ENCODE data around the gene HSP90AB1. TPM values are rescaled to one million over a fixed set of nuclear protein-coding genes. Genes with fewer than 3 reads are reported as not detected.

HSP90AB1 gene
- total and polyA plus RNA-seq, 9 of the 15 experiments (the other 6 are each of a cell fraction or from before 2014, with no cell fraction given), result 1,780 to 3,358 (median 2,262) TPM

DNA sequence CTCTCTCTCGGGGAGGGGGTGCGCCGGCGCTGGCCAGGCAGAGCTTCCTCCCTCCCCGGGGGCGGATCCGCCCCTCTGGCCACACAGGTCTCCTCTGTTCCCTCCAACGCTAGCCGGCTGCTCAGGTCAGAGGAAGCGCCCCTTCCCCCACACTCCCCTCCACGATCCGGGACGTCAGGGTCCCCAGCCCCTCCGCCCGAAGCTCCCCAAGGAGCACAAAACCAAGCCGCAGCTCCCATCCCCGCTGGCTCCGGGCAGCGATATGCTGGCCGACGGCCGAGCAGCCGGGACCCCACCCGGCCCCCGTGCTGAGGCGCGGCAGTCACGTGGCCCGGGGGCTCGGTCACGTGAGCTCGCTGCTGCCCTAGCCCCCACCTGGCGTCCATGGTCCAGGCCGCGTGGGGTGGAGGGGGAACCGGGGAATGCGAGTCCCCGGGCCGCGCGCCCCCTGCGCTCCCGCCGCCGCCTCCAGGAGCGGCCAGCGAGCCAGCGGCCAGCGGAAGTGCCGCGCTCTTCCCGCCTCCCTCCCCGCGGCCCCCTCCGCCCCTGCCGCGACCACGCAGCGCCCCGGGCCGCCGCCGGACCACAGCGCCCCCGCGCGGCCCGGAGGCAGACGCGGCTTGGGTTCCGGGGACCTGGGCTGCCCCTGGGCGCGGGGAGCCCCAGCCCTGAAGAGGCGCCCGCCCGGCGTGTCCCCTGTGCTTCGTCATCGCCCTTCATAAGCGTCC is 10.3 kb downstream of the HSP90AB1 start, which contains the start of gene SLC35B2 (continued):
- TF ChIP-seq GTF3C2 (IDR thresholded peaks at IDR 0.05; ENCODE audit: borderline replicate concordance, extremely low read depth, insufficient read length) (no peak), HIVEP1 (CRISPR knock-in tag; IDR thresholded peaks at IDR 0.05) (0 out of 2 replicates have a peak, but pooled peaks have one; percentile 37), ATF3 (IDR thresholded peaks at IDR 0.05) (no peak), ATF3 (CRISPR knock-in tag; conservative IDR thresholded peaks at IDR 0.05) (peak; percentile 79; the same call in 1 of the 2 replicates), ZNF239 (CRISPR knock-in tag; IDR thresholded peaks at IDR 0.05) (no peak), POU5F1 (IDR thresholded peaks at IDR 0.05; ENCODE audit: borderline replicate concordance, low read depth, low read length, partially characterized antibody) (no peak), ETS2 (tag; IDR thresholded peaks at IDR 0.05; ENCODE audit: borderline replicate concordance, poor library complexity, severe bottlenecking) (no peak), RBM39 (optimal IDR thresholded peaks at IDR 0.05; ENCODE audit: low read depth, low read length) (no peak), RNF219 (CRISPR knock-in tag; IDR thresholded peaks at IDR 0.05) (no peak)
- TF ChIP-seq, protein P1, sequence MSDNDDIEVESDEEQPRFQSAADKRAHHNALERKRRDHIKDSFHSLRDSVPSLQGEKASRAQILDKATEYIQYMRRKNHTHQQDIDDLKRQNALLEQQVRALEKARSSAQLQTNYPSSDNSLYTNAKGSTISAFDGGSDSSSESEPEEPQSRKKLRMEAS (CRISPR knock-in tag; IDR thresholded peaks at IDR 0.05), result peak; percentile 96
- TF ChIP-seq, protein P2, sequence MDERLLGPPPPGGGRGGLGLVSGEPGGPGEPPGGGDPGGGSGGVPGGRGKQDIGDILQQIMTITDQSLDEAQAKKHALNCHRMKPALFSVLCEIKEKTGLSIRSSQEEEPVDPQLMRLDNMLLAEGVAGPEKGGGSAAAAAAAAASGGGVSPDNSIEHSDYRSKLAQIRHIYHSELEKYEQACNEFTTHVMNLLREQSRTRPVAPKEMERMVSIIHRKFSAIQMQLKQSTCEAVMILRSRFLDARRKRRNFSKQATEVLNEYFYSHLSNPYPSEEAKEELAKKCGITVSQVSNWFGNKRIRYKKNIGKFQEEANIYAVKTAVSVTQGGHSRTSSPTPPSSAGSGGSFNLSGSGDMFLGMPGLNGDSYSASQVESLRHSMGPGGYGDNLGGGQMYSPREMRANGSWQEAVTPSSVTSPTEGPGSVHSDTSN (CRISPR knock-in tag; IDR thresholded peaks at IDR 0.05; ENCODE audit: low read depth), result no peak
- TF ChIP-seq, protein P2 (tag; conservative IDR thresholded peaks at IDR 0.05; ENCODE audit: low read depth), result no peak
- TF ChIP-seq, protein P3, sequence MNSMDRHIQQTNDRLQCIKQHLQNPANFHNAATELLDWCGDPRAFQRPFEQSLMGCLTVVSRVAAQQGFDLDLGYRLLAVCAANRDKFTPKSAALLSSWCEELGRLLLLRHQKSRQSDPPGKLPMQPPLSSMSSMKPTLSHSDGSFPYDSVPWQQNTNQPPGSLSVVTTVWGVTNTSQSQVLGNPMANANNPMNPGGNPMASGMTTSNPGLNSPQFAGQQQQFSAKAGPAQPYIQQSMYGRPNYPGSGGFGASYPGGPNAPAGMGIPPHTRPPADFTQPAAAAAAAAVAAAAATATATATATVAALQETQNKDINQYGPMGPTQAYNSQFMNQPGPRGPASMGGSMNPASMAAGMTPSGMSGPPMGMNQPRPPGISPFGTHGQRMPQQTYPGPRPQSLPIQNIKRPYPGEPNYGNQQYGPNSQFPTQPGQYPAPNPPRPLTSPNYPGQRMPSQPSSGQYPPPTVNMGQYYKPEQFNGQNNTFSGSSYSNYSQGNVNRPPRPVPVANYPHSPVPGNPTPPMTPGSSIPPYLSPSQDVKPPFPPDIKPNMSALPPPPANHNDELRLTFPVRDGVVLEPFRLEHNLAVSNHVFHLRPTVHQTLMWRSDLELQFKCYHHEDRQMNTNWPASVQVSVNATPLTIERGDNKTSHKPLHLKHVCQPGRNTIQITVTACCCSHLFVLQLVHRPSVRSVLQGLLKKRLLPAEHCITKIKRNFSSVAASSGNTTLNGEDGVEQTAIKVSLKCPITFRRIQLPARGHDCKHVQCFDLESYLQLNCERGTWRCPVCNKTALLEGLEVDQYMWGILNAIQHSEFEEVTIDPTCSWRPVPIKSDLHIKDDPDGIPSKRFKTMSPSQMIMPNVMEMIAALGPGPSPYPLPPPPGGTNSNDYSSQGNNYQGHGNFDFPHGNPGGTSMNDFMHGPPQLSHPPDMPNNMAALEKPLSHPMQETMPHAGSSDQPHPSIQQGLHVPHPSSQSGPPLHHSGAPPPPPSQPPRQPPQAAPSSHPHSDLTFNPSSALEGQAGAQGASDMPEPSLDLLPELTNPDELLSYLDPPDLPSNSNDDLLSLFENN (IDR thresholded peaks at IDR 0.05; ENCODE audit: low read depth in 2 of 2, low read length in 2 of 2), result peak in 1 of 2 experiments; percentile 80; a peak in 2 of 4 replicates

Data from K562 (cell line).